Activated naive CD8-positive, alpha-beta T cell treated with anti-CD3 and anti-CD28 coated beads for 36 hours (primary cell): ENCODE data around the gene POLQ. TPM values are rescaled to one million over a fixed set of nuclear protein-coding genes. Genes with fewer than 3 reads are reported as not detected.
"Not testable (repeated sequence)": the region's sequence is repeated elsewhere in the genome, so short reads cannot be mapped to it uniquely, and the experiment has no call there.

Experiments
- DNase-seq: peaks from one replicate; pipeline ENCODE4 v3.0.0; 2021
- H3K27ac Mint-ChIP-seq: one replicate; pipeline ENCODE4 v1.8.0; 2022; ENCODE audit warnings: mild to moderate bottlenecking, moderate library complexity, mixed read lengths
- H3K27me3 Mint-ChIP-seq: one replicate; pipeline ENCODE4 v1.8.0; 2022; ENCODE audit warnings: mild to moderate bottlenecking, mixed read lengths
- H3K36me3 Mint-ChIP-seq: one replicate; pipeline ENCODE4 v1.8.0; 2021; ENCODE audit warnings: mild to moderate bottlenecking, mixed read lengths
- H3K4me1 Mint-ChIP-seq: one replicate; pipeline ENCODE4 v1.8.0; 2021; ENCODE audit warnings: mixed read lengths
- H3K4me3 Mint-ChIP-seq: one replicate; pipeline ENCODE4 v1.8.0; 2022; ENCODE audit warnings: mild to moderate bottlenecking, moderate library complexity, mixed read lengths
- H3K9me3 Mint-ChIP-seq: one replicate; pipeline ENCODE4 v1.8.0; 2022; ENCODE audit warnings: mixed read lengths
- total RNA-seq, 2 experiments: library from RNA; stranded (reverse); gene quantifications; one replicate each; pipeline ENCODE4 v1.2.3, GENCODE V29; 2021

POLQ gene
- 10 to 100 TPM; 20.1 to 20.7 TPM for total RNA-seq

- Mint-ChIP-seq H3K9me3 (no peaks in the 10 kb centered on the region), H3K4me3 (peak within 1 kb of the TSS; percentile 98), H3K36me3 (peaks cover 29% of the 10 kb centered on the region), H3K4me1 (peaks cover 6% of the 10 kb centered on the region), H3K27ac (peak within 1 kb of the TSS; percentile 93), H3K27me3 (no peaks in the 10 kb centered on the region)
- DNase-seq = peak; percentile 84
These were observed at the start of gene POLQ for GRCh38 chr3:121545574-121546455. Gene POLQ, minus strand, starts transcription at chr3:121545988. Its CDS starts 111 bp downstream, at chr3:121545877.

DNA sequence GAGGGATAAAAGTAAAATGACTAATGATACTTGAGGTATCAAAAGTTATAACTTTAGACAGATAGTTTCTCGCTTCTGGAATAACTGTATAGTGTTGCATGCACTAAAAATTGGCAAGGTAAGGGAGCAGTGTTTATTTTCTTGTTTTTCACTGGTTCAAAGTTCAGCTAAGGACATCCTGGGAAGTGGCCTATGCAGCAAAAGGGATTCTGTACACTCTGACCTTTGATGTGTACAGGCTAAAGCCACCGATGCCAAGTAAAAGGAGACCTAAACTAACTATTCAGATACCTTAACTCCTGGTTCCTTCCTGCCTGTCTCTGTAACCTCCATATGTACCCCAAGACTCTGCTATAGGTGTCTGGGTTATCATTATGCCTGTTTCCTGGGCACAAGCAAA lies 49.1 kb upstream of the POLQ start:
- H3K4me3 Mint-ChIP-seq = no peak overlapping the region
- no peaks in the 10 kb centered on the region for H3K27me3 Mint-ChIP-seq
- no peak for DNase-seq
- H3K9me3 Mint-ChIP-seq = no peaks in the 10 kb centered on the region
- H3K36me3 Mint-ChIP-seq = no peaks in the 10 kb centered on the region
- no peak overlapping the region for H3K27ac Mint-ChIP-seq
- H3K4me1 Mint-ChIP-seq = no peaks in the 10 kb centered on the region

DNA sequence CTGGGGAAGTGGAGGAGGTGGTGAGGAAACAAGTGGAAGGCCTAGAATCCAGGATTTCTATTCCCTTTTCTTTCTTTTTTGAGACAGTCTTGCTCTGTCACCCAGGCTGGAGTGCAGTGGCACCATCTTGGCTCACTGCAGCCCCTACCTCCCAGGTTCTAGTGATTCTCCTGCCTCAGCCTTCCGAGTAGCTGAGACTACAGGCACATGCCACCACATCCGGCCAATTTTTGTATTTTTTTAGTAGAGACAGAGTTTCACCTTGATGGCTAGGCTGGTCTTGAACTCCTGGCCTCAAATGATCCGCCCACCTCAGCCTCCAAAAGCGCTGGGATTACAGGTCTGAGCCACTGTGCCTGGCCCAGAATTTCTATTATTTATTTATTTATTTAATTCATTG lies 48.0 kb upstream of the POLQ start:
- not testable (repeated sequence) for H3K27ac Mint-ChIP-seq, H3K9me3 Mint-ChIP-seq, H3K4me3 Mint-ChIP-seq, H3K36me3 Mint-ChIP-seq, DNase-seq, H3K4me1 Mint-ChIP-seq, H3K27me3 Mint-ChIP-seq

DNA sequence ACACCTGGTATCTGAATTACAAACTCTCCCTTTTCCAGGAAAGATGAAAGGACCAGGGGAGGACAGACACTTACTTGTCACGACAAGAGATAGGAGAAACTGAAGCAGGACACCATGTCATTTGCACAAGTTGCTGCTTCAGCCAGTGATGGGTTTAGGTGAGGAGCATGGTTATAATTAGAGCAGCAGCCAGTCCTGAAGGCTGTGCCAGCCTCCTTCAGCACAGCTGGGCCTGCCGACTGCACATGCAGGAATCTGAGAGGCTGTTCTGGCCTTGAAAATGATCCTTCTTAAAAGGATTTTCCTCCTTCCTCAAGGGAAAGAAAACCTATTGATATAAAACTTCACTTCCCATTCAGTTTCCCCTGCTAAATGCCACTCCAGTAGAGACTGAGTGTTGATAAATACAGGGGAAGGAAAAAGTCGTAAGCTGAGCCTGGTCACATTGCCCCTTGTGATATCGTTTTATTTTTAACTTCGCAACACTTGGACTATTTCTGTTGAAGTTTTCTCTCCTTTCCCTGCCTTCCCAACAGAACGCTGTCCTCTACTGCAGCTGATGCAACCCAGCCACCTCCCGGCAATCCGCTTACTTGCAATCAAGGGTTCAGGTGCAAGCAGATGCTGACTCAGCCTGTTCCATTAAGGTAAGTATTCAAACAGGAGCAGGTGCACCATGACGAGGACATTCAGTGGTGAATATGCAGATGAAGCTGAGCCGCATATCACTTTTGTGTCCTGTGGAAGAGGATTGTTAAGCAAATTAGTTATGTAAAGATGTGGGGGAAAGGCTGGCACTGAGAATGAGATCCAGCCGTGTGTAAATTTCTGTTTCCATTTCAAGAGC lies 47.3 kb upstream of the POLQ start, which contains the start of gene FBXO40:
FBXO40 (plus strand) TSS at position 524 of the 847 bp plus-strand sequence. CDS start 27,197 bp downstream, outside the sequence.
- H3K4me3 Mint-ChIP-seq = no peak within 1 kb of the TSS

DNA sequence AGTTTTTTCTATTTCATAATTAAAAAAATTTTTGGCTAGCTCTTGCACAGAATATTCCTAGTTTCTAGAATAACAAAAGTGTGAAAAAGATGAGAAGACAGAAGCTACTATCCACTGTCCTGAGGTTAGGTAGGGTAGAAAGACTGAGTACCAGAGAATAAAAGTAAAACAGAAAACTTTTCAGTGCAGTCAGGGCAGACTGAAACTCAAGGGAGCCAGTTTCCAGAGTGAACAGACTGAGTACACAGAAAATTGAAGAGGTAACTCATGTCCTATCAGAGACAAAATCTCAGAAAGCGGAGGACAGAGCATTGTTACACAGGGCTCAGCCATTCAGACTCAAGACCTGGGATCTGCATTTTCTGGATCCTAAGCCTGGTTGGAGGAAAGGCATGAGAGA lies 38.6 kb upstream of the POLQ start:
- Mint-ChIP-seq H3K4me1 (no peaks in the 10 kb centered on the region), H3K27me3 (peaks cover 9% of the 10 kb centered on the region)
- DNase-seq = no peak

More for the DNA sequence above, 47.3 kb upstream of the POLQ start, which contains the start of gene FBXO40:
- Mint-ChIP-seq H3K9me3 (no peaks in the 10 kb centered on the region), H3K27me3 (no peaks in the 10 kb centered on the region), H3K4me1 (no peaks in the 10 kb centered on the region), H3K27ac (no peak within 1 kb of the TSS), H3K36me3 (no peaks in the 10 kb centered on the region)
- no peak for DNase-seq

GRCh38 chr3:121581691-121582090 lies 35.9 kb upstream of the POLQ start:
- Mint-ChIP-seq H3K9me3 (no peaks in the 10 kb centered on the region), H3K4me1 (no peaks in the 10 kb centered on the region), H3K36me3 (no peaks in the 10 kb centered on the region), H3K4me3 (no peak overlapping the region), H3K27ac (no peak overlapping the region), H3K27me3 (peaks cover 9% of the 10 kb centered on the region)
- no peak for DNase-seq

More for the DNA sequence above, 38.6 kb upstream of the POLQ start:
- Mint-ChIP-seq H3K36me3 (no peaks in the 10 kb centered on the region), H3K9me3 (no peaks in the 10 kb centered on the region), H3K27ac (no peak overlapping the region), H3K4me3 (no peak overlapping the region)

DNA sequence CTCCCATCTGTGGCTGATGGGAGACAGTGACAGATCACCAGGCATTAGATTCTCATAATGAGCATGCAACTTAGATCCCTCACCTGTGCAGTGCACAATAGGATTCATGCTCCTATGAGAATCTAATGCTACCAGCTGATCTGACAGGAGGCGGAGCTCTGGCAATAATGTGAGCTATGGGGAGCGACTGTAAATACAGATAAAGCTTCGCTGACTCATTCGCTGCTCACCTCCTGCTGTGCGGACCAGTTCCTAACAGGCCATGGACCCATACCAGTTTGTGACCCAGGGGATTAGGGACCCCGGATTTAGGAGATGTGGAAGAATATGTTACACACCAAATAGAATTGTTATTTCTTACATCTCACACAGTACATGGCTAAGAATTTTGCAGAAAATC lies 28.7 kb upstream of the POLQ start:
- DNase-seq = no peak
- no peak overlapping the region for H3K27ac Mint-ChIP-seq
- no peaks in the 10 kb centered on the region for H3K36me3 Mint-ChIP-seq
- H3K27me3 Mint-ChIP-seq = no peaks in the 10 kb centered on the region
- H3K9me3 Mint-ChIP-seq = no peaks in the 10 kb centered on the region
- H3K4me3 Mint-ChIP-seq = no peak overlapping the region
- H3K4me1 Mint-ChIP-seq = no peaks in the 10 kb centered on the region

DNA sequence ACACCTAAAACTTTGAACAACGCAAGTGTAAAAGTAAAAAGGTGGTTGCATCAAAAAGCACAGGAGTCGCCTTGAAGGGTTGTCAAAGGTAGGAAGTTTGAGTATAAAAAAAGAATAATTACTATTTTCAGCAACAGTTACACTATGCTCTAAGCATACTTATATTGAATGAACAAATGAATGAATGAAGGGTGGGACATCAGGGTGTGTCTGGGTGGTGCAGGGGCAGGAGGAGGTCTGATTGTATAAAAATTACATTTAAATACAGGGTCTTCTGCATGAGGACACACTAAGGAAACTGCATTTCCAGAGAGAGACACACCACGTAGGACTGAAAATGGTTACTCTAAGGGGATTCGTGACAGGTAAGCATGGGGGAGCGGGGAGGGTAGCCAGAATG lies 21.9 kb upstream of the POLQ start, which contains the start of gene ARGFX:
ARGFX (plus strand) TSS at position 301 of the 400 bp plus-strand sequence. CDS start 2,765 bp downstream, outside the sequence.
- Mint-ChIP-seq H3K27ac (no peak within 1 kb of the TSS), H3K27me3 (no peaks in the 10 kb centered on the region), H3K9me3 (no peaks in the 10 kb centered on the region), H3K36me3 (no peaks in the 10 kb centered on the region), H3K4me3 (no peak within 1 kb of the TSS), H3K4me1 (no peaks in the 10 kb centered on the region)
- DNase-seq = no peak

- no peak overlapping the region for H3K4me3 Mint-ChIP-seq
- no peaks in the 10 kb centered on the region for H3K9me3 Mint-ChIP-seq
- H3K36me3 Mint-ChIP-seq = no peaks in the 10 kb centered on the region
- H3K27me3 Mint-ChIP-seq = no peaks in the 10 kb centered on the region
- no peaks in the 10 kb centered on the region for H3K4me1 Mint-ChIP-seq
- DNase-seq = no peak
- H3K27ac Mint-ChIP-seq = no peak overlapping the region
These were observed 21.0 kb upstream of the POLQ start for GRCh38 chr3:121566773-121567172.

DNA sequence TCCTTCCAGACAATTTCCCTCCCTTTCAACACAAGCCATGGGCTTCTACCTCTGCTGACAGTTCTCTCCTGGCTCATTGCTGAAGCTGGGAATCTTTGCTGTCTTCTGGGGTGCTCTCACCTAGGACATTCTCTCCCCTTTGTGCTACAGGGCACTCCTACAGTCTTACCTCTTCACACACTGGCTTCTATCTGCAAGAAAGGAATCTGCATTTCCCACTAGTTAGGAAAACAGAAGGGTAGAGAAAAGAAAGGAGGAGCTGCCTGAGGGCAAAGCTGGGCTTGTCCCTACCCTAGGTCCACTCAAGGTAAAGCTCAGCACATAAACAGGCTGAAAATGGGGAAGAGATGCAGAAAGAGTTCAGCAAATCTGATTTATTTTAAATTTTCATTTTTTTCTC lies 16.4 kb upstream of the POLQ start:
- Mint-ChIP-seq H3K27me3 (peaks cover 12% of the 10 kb centered on the region), H3K27ac (no peak overlapping the region)

GRCh38 chr3:121557426-121557934 lies 11.7 kb upstream of the POLQ start:
- Mint-ChIP-seq H3K4me1 (peaks cover 2% of the 10 kb centered on the region), H3K4me3 (no peak overlapping the region), H3K27ac (no peak overlapping the region), H3K9me3 (no peaks in the 10 kb centered on the region), H3K27me3 (peaks cover 13% of the 10 kb centered on the region), H3K36me3 (no peaks in the 10 kb centered on the region)
- DNase-seq = no peak

More for the DNA sequence above, 16.4 kb upstream of the POLQ start:
- Mint-ChIP-seq H3K4me1 (peaks cover 2% of the 10 kb centered on the region), H3K9me3 (no peaks in the 10 kb centered on the region), H3K4me3 (no peak overlapping the region), H3K36me3 (no peaks in the 10 kb centered on the region)
- no peak for DNase-seq

GRCh38 chr3:121552797-121553196 lies 7.0 kb upstream of the POLQ start:
- Mint-ChIP-seq H3K27ac (no peak overlapping the region), H3K4me3 (no peak overlapping the region), H3K4me1 (no peaks in the 10 kb centered on the region), H3K27me3 (peaks cover 7% of the 10 kb centered on the region), H3K9me3 (no peaks in the 10 kb centered on the region), H3K36me3 (no peaks in the 10 kb centered on the region)
- no peak for DNase-seq

GRCh38 chr3:121552379-121552778 lies 6.6 kb upstream of the POLQ start:
- Mint-ChIP-seq H3K27me3 (peaks cover 3% of the 10 kb centered on the region), H3K4me3 (no peak overlapping the region), H3K4me1 (no peaks in the 10 kb centered on the region), H3K9me3 (no peaks in the 10 kb centered on the region), H3K27ac (no peak overlapping the region), H3K36me3 (no peaks in the 10 kb centered on the region)
- no peak for DNase-seq

GRCh38 chr3:121545049-121545573 lies 677 bp downstream of the POLQ start:
- H3K4me1 Mint-ChIP-seq = peaks cover 6% of the 10 kb centered on the region
- no peaks in the 10 kb centered on the region for H3K27me3 Mint-ChIP-seq
- DNase-seq = no peak
- H3K36me3 Mint-ChIP-seq = peaks cover 29% of the 10 kb centered on the region
- H3K4me3 Mint-ChIP-seq = peak overlapping the region; percentile 98
- peak overlapping the region; percentile 89 for H3K27ac Mint-ChIP-seq
- H3K9me3 Mint-ChIP-seq = no peaks in the 10 kb centered on the region

- H3K36me3 Mint-ChIP-seq = peaks cover 41% of the 10 kb centered on the region
- no peak overlapping the region for H3K4me3 Mint-ChIP-seq
- H3K4me1 Mint-ChIP-seq = peaks cover 6% of the 10 kb centered on the region
- no peak for DNase-seq
- H3K27me3 Mint-ChIP-seq = no peaks in the 10 kb centered on the region
- no peaks in the 10 kb centered on the region for H3K9me3 Mint-ChIP-seq
- no peak overlapping the region for H3K27ac Mint-ChIP-seq
These were observed 2.9 kb downstream of the POLQ start for GRCh38 chr3:121542924-121543323.
